Caco-2 (cell line): ENCODE measurements around the gene LINGO1. TPM values are rescaled to one million over a fixed set of nuclear protein-coding genes. Genes with fewer than 3 reads are reported as not detected.

ENCODE experiments used
- BruUV-seq: library from RNA; stranded (reverse); fragments of 400-500 nt; replicated peaks from 2 replicates; lab custom pipeline; 2021; lab: Mats Ljungman, UMichigan
- CTCF ChIA-PET: fragments of 300-600 bp; sonication (Branson Sonifier 250); formaldehyde crosslinking; loops from one replicate; lab custom pipeline; 2022; ENCODE audit warnings: antibody characterized with exemption; lab: Charles Lee
- POLR2A ChIA-PET: fragments of 300-600 bp; sonication (Branson Sonifier 250); formaldehyde crosslinking; loops from one replicate; lab custom pipeline; 2022; ENCODE audit warnings: antibody characterized with exemption; lab: Charles Lee
- DNase-seq, 2 experiments: peaks; one replicate each; pipeline versions ENCODE4 v3.0.0 to v3.0.0-alpha.2; 2020 to 2022
- H3K27me3 ChIP-seq: replicated peaks from 2 replicates; pipeline ENCODE4 v1.6.0; 2011; ENCODE audit warnings: low read length; ENCODE audit not compliant: control insufficient read depth, insufficient read depth
- H3K36me3 ChIP-seq: 2 replicates; pipeline ENCODE4 v1.5.1; 2011; ENCODE audit warnings: low read length; ENCODE audit not compliant: control insufficient read depth, insufficient read depth
- H3K4me1 ChIP-seq: fragments of 250-450 bp; sonication (Bioruptor Pico); 2 replicates; pipeline ENCODE4 v1.5.1; 2020; ENCODE audit warnings: mild to moderate bottlenecking
- H3K4me3 ChIP-seq: 2 replicates; pipeline ENCODE4 v1.5.1; 2011; ENCODE audit warnings: low read depth, mild to moderate bottlenecking, control low read depth, low read length
- H3K9me3 ChIP-seq: fragments of 250-450 bp; sonication (Bioruptor Pico); 2 replicates; pipeline ENCODE4 v1.5.1; 2020; ENCODE audit warnings: mild to moderate bottlenecking, moderate library complexity
- H3K27ac Mint-ChIP-seq: one replicate; pipeline ENCODE4 v1.8.0; 2022; ENCODE audit warnings: mixed read lengths; ENCODE audit not compliant: unreplicated experiment
- H3K27me3 Mint-ChIP-seq: one replicate; pipeline ENCODE4 v1.8.0; 2022; ENCODE audit warnings: mixed read lengths; ENCODE audit not compliant: insufficient read depth, unreplicated experiment
- H3K36me3 Mint-ChIP-seq: one replicate; pipeline ENCODE4 v1.8.0; 2022; ENCODE audit warnings: mild to moderate bottlenecking, mixed read lengths; ENCODE audit not compliant: insufficient read depth, unreplicated experiment
- H3K4me1 Mint-ChIP-seq: one replicate; pipeline ENCODE4 v1.8.0; 2022; ENCODE audit warnings: low read depth, mixed read lengths; ENCODE audit not compliant: unreplicated experiment
- H3K4me3 Mint-ChIP-seq: one replicate; pipeline ENCODE4 v1.8.0; 2022; ENCODE audit warnings: mild to moderate bottlenecking, moderate library complexity, mixed read lengths; ENCODE audit not compliant: unreplicated experiment
- H3K9me3 Mint-ChIP-seq: one replicate; pipeline ENCODE4 v1.8.0; 2022; ENCODE audit warnings: mixed read lengths; ENCODE audit not compliant: unreplicated experiment
- intact Hi-C: fragments of 100-400 bp; cut with micrococcal nuclease; formaldehyde crosslinking; loops from one replicate; pipeline ENCODE4 v1.10.0; 2022; ENCODE audit not compliant: unreplicated experiment
- total RNA-seq: library from RNA; stranded (reverse); gene quantifications from 2 replicates; pipeline ENCODE4 v1.2.3, GENCODE V29; 2022
- TF ChIP-seq, protein P1 (sequence below), 2 experiments: fragments of 200-600 bp in 1 of 2; IDR thresholded peaks; 1 replicate in 1 of 2; 2 replicates in 1 of 2; pipeline versions ENCODE4 v1.5.1 to v1.8.0; 2011 to 2022; ENCODE audit warnings: antibody characterized with exemption in 1 of 2, control low read depth in 1 of 2, inconsistent platforms in 1 of 2, low read depth in 1 of 2, low read length in 1 of 2, mild to moderate bottlenecking in 1 of 2, moderate library complexity in 1 of 2; ENCODE audit not compliant: insufficient read depth in 1 of 2, severe bottlenecking in 1 of 2, unreplicated experiment in 1 of 2

LINGO1 gene
- total RNA-seq, 1 experiment from 2014 or later: 1.4 TPM

DNA sequence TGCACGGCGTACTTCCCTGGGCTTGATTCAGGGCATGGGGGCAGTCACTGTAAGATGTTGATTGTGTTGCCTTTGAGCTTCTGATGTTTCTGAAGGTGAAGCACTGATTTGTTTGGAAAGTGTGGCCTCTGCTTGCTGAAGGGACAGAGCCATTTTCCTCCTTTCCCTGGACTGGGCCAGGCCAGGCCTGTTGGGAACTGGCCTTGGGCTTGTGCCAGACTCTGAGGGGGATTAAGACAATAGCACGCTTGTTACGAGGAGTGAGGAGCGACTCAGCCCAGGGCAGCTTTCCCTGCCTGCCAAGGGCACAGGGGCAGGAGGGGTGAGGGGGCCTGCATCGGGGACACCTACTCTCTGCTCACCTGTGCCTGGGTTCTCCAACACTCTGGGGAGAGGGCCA lies 42.9 kb downstream of the LINGO1 start:
- no TSS peak for BruUV-seq
- H3K27ac Mint-ChIP-seq: no peak overlapping the region
- H3K4me3 Mint-ChIP-seq: no peak overlapping the region
- Histone ChIP-seq H3K4me3 (no peak overlapping the region), H3K4me1 (no peaks in the 10 kb centered on the region), H3K27me3 (no peaks in the 10 kb centered on the region), H3K9me3 (no peaks in the 10 kb centered on the region), H3K36me3 (no peaks in the 10 kb centered on the region)
- TF ChIP-seq, protein P1, sequence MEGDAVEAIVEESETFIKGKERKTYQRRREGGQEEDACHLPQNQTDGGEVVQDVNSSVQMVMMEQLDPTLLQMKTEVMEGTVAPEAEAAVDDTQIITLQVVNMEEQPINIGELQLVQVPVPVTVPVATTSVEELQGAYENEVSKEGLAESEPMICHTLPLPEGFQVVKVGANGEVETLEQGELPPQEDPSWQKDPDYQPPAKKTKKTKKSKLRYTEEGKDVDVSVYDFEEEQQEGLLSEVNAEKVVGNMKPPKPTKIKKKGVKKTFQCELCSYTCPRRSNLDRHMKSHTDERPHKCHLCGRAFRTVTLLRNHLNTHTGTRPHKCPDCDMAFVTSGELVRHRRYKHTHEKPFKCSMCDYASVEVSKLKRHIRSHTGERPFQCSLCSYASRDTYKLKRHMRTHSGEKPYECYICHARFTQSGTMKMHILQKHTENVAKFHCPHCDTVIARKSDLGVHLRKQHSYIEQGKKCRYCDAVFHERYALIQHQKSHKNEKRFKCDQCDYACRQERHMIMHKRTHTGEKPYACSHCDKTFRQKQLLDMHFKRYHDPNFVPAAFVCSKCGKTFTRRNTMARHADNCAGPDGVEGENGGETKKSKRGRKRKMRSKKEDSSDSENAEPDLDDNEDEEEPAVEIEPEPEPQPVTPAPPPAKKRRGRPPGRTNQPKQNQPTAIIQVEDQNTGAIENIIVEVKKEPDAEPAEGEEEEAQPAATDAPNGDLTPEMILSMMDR (IDR thresholded peaks at IDR 0.05; ENCODE audit: insufficient read depth in 1 of 2, low read depth in 1 of 2, low read length in 1 of 2, severe bottlenecking in 1 of 2, unreplicated experiment in 1 of 2): no peak
- no peaks in the 10 kb centered on the region for H3K27me3 Mint-ChIP-seq
- CTCF ChIA-PET: interaction anchor here (0.6 kb wide), 1 partner anchor 1867 kb away, joined by 3 read pairs; no protein-coding TSS in a partner anchor
- no peaks in the 10 kb centered on the region for H3K9me3 Mint-ChIP-seq
- POLR2A ChIA-PET: no interaction called here
- no peak for DNase-seq
- intact Hi-C loops: no loop called here
- no peaks in the 10 kb centered on the region for H3K36me3 Mint-ChIP-seq
- no peaks in the 10 kb centered on the region for H3K4me1 Mint-ChIP-seq

DNA sequence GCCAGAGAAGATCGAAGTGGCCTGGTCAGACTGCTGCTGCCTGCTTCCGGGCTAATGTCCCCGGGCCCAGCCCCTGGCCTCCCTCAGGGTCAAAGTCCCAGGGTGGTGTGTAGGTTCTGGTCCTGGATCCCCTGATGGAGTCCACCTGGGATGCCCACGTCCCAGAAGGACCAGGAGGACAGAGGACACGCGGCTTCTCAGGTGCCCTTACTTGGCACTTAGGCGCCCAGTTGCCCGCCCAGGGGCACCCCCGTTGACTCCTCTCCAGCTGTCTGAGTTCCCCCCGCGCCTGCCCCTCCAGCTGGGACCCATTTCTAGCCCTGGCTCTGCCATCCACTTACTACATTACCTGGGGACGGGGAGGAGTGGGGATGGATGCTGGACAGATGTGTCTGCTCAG lies 44.6 kb downstream of the LINGO1 start:
- TF ChIP-seq, protein P1 (IDR thresholded peaks at IDR 0.05; ENCODE audit: insufficient read depth in 1 of 2, low read depth in 1 of 2, low read length in 1 of 2, severe bottlenecking in 1 of 2, unreplicated experiment in 1 of 2): no peak
- intact Hi-C loops: no loop called here
- no peaks in the 10 kb centered on the region for H3K27me3 Mint-ChIP-seq
- no peaks in the 10 kb centered on the region for H3K36me3 ChIP-seq
- H3K4me1 ChIP-seq: no peaks in the 10 kb centered on the region
- H3K27ac Mint-ChIP-seq: no peak overlapping the region
- H3K9me3 ChIP-seq: no peaks in the 10 kb centered on the region
- H3K4me1 Mint-ChIP-seq: no peaks in the 10 kb centered on the region
- H3K9me3 Mint-ChIP-seq: no peaks in the 10 kb centered on the region
- ChIA-PET CTCF (interaction anchor here (1.5 kb wide), 1 partner anchor 44 kb away, joined by 3 read pairs; no protein-coding TSS in a partner anchor), POLR2A (no interaction called here)
- DNase-seq: no peak
- no peaks in the 10 kb centered on the region for H3K36me3 Mint-ChIP-seq
- no peak overlapping the region for H3K4me3 Mint-ChIP-seq
- no peaks in the 10 kb centered on the region for H3K27me3 ChIP-seq
- BruUV-seq: no TSS peak
- H3K4me3 ChIP-seq: no peak overlapping the region

DNA sequence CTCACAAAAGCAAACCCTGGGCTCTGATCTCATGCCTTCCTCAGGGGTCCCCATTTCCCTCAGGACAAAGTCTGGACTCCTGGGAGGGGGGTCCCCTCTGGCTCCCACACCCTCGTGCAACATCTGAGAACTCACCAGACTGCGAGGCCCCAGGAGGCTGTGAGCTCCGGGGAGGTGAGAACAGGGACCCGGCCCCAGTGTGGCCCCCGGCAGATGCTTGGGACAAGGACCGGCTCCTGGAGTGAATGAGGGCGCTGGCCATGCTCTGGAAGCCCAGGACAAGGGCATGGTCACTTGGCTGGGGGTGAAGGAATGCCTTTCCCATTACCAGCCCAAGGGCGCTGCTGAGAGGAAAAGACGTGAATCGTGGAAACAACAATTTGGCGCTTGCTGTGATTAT lies 48.0 kb downstream of the LINGO1 start:
- Histone ChIP-seq H3K36me3 (no peaks in the 10 kb centered on the region), H3K4me1 (no peaks in the 10 kb centered on the region), H3K9me3 (no peaks in the 10 kb centered on the region), H3K4me3 (no peak overlapping the region), H3K27me3 (no peaks in the 10 kb centered on the region)
- no TSS peak for BruUV-seq
- H3K4me1 Mint-ChIP-seq: no peaks in the 10 kb centered on the region
- H3K27ac Mint-ChIP-seq: no peak overlapping the region
- intact Hi-C loops: no loop called here
- TF ChIP-seq, protein P1 (IDR thresholded peaks at IDR 0.05; ENCODE audit: insufficient read depth in 1 of 2, low read depth in 1 of 2, low read length in 1 of 2, severe bottlenecking in 1 of 2, unreplicated experiment in 1 of 2): no peak
- H3K36me3 Mint-ChIP-seq: no peaks in the 10 kb centered on the region
- no peaks in the 10 kb centered on the region for H3K9me3 Mint-ChIP-seq
- H3K4me3 Mint-ChIP-seq: no peak overlapping the region
- ChIA-PET POLR2A (no interaction called here), CTCF (interaction anchor here (1.4 to 1.9 kb wide), 2 partner anchors 16 to 41 kb away, joined by 4 to 10 read pairs; no protein-coding TSS in a partner anchor)
- H3K27me3 Mint-ChIP-seq: no peaks in the 10 kb centered on the region
- no peak for DNase-seq
